ENCODE data around the gene EXOC3L2. TPM values are rescaled to one million over a fixed set of nuclear protein-coding genes. Genes with fewer than 3 reads are reported as not detected.

Gene EXOC3L2
- total RNA-seq, 1 donor from 2014 or later, result 9.0 TPM

DNA sequence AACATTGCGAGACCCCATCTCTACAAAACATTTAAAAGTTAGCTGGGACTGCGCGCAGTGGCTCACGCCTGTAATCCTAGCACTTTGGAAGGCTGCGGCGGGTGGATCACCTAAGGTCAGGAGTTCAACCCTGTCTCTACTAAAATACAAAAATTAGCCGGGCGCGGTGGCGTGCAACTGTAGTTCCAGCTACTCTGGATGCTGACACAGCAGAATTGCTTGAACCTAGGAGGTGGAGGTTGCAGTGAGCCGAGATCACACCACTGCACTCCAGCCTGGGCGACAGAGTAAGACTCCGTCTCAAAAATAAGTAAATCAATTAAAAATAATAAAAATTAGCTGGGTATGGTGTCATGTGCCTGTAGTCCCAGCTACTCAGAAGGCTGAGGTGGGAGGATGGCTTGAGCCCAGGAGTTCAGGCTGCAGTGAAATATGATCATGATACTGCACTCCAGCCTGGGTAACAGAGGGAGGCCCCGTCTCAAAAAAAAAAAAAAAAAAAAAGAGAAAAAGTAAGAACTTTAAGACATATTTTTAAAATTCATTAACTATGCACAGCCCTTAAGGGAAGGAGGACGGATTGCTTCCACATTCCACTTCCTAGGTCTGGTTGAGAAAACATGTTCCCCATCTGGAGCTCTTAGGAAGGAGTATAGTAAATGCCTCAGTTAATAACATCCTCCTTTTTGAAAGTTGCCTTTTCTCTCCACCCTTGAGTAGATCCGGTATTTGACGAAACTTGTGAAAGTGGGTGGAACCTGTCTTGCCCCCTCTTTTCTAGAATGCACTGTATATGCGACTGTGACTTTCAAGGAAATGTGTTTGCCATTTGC lies 26.1 kb downstream of the EXOC3L2 start:
- no peak for DNase-seq (ENCODE audit: low spot score)

DNA sequence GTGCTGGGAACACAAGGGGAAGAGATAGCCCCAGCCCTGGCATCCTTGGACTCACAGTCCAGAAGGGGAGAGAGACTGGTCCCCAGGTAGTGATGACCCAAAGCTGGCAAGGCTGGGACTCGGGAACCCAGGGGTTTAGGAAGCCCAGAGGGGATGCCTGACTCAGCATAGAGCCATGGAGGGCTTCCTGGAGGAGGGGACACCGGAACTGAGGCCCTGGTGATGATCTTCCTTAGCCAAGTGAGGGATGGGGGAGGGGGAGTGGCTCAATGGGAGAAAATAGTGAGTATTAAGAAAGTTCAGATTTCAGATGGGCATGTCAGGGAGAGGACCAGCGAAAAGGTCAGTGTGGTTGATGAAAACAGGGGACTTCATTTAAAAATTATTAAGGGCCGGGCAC lies 26.8 kb downstream of the EXOC3L2 start:
- no peak for DNase-seq (ENCODE audit: low spot score)

DNA sequence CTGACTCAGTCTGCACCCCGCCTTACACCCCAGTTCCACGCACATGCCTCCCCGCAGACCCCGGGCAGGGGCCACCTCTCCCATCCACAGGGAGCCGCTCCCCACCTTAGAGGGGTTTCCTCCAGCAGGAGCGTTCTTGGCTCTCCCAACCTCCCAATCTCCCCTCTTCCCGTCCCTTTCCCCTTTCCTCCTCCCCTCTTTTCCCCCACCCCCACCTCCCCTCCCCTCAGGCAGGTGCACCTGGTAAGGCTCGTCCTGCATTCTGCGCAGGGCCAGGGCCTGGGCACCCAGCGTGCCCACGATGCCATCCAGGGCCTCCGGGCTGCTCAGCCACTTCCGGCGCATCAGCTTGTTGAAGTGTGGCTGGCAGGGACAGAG lies 27.3 kb downstream of the EXOC3L2 start:
- DNase-seq (ENCODE audit: low spot score), result no peak

DNA sequence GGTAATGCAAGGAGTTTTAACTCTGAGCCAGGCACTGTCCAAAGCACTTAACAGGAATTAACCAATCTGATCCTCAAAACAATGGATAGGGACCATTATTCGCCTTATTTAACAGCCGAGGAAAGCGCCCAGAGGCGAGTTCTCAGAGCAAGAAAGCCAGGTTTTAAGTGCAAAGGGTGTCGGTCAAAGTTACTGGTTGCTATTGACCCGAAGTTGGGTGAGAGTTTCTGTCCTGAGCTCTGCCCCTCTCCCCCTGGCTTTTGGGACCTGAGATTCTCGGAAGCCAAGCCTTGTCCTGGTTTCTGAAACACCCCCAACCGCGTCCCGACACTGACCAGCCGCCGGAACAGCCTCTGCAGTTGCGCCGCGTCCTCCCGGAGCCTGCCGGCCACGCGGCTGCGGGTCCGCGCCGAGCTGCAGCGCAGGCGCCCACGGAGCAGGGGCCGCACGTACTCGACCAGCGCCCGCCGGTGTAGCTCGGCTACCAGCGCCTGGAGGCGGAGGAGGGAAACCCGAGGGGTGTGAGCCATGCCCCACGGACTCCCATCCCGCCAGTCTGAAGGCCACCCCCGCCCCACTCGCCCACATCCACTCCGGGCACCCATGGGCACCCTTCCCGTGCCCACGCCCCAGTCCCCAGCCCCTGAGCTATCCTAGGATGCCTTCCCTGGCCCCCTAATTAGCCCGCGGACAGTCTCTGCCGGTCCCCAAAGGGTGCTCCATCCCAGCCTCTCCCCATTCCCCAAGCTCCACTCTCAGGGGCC lies 27.8 kb downstream of the EXOC3L2 start:
- no peak for DNase-seq (ENCODE audit: low spot score)

DNA sequence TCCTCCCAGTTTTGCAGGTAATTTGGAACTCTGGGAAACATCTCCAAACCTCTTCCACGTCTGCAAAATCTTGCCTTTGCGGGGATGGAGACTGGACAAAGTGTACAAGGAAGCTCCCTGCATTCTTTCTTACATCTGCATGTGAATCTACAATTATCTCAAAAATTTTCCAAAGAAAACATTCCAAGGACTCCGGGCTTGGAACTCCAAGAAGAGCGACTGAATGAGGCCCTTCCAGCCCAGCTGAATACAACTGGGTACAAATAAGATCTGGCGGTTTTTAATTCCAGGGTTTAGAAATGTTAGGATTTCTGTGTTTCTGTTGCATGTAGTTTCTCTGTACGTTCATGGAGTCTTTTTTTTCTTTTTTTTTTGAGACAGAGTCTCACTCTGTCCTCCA lies 28.5 kb downstream of the EXOC3L2 start:
- no peak for DNase-seq (ENCODE audit: low spot score)

DNA sequence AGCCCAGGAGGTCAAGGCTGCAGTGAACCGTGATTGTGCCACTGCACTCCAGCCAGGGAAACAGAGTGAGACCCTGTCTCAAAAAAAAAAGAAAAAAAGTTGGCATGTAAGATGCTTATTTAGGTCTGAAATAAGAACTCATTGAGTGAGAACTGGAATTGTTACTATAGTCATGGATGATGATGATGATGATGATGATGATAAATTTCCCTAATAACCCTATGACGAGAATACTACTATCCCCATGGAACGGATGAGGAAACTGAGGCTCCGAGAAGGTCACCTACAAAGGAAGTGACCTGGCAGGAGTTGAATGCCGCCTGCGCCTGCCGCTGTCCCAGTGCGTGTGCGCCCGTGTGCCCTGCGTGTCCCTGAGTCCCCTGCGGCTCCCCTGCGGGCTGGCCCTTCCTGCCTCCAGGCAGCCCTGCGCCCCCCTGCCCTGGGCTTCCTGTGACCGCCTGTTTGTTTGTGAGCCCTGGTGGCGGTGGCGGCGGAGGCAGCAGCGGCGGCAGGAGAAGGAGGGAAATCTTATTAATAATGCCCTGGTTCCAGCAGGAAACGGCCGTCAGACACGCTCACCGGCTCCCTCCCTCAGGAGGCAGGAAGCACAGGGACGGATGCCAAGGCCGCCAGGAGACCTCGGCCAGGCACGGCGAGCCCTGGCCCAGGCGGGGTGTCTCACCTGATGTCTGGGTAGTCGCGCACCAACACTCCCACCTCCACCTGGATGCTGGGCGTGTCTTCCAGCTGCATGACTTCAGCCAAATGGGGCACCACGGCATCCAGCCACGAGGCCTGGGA lies 29.6 kb downstream of the EXOC3L2 start:
- DNase-seq (ENCODE audit: low spot score), result peak; percentile 62

DNA sequence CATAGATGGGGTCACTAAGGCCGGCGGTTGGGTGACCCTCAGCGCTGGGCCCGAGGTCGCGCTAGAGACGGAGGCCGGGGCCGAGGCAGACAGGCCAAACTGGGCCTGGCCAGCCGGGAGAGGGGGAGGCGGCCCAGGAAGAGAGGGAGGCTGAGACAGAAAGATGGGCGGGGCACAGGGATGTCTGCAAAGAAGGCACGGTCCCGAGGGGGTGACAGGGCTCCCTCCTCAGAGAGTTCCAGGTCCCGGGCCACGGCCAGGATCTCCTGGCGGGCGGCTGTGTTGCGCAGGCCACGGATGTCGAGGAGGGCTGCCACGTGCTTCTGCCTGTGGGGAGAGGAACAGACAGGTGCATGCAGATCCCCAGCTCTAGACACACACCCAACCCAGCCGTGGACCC lies 32.2 kb downstream of the EXOC3L2 start:
- DNase-seq (ENCODE audit: low spot score), result no peak

DNA sequence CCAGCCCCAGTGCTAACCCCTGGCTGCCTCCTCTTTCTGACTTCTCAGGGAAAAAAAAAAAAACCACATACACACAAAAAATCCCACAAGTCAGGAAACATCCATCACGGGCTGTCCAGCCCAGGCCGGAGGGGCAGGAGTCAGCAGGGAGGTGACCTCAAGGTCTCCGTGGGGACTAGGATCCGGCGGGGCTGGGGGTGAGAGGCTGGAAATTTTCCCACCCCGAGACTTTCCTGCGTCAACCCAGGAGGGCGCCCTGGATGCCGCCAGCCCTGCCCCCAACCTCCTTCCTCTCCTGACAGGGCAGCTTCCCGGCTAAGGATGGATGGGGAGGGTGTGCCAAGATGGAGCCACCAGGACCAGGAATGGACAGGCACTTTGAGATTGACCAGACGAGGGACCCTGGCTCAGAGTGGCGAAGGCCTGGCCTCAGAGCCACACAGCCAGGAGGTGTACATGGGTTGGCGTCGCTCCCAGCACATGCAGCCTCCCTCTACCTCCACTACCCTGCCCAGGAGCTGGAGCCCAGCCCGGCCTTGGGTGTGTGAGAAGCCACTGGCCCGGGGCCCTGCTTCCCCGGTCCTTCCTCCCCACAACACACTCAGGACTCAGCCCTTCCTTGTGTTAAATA lies 33.3 kb downstream of the EXOC3L2 start:
- DNase-seq (ENCODE audit: low spot score), result peak; percentile 92

DNA sequence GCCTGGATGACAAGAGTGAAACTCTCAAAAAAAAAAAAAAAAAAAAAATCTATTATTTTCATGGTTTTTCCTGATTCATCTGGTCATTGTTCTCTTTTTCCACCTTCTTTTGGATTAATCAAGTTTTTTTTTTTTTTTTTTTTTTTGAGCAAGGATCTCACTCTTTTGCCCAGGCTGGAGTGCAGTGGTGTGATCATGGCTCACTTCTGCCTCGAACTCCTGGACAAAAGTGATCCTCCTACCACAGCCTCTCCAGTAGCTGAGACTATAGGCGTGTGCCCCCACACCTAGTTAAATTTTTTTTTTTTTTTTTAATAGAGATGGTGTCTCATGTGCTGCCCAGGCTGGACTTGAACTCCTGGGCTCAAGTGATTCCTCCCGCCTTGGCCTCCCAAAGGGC lies 38.9 kb downstream of the EXOC3L2 start:
- DNase-seq (ENCODE audit: low spot score), result no peak

DNA sequence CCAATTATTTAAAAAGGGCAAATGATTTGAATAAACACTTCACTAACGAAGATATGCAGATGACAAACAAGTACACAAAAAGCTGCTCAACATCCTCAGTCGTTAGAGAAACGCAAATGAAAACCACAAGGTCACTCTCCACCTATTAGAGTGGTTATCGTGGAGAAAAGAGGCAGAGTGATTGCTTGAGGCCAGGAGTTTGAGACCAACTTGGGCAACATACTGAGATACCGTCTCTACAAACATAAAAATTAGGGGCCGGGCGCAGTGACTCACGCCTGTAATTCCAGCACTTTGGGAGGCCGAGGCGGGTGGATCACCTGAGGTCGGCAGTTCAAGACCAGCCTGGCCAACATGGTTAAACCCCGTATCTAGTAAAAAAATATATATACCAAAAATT lies 39.4 kb downstream of the EXOC3L2 start:
- no peak for DNase-seq (ENCODE audit: low spot score)

DNA sequence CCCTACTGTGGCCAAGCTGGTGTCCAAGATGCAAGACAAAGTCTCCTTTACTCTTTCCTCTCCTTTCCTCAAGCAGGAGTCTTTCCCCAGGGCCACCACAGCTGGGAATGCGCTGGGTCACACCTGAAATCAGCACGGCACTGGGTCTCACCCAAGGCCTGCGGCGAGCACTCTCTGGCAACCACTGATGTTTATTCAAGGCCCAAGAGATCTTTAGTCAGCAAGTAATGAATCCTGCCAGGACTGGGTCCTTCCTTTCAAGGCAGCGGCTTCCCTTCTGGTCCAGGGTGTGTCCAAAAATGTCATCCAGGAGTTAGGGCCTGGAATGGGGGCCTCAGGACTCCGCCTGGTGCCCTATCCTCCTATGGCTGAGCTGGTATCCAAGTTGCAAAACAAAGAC lies 42.6 kb downstream of the EXOC3L2 start:
- DNase-seq (ENCODE audit: low spot score), result peak; percentile 34

DNA sequence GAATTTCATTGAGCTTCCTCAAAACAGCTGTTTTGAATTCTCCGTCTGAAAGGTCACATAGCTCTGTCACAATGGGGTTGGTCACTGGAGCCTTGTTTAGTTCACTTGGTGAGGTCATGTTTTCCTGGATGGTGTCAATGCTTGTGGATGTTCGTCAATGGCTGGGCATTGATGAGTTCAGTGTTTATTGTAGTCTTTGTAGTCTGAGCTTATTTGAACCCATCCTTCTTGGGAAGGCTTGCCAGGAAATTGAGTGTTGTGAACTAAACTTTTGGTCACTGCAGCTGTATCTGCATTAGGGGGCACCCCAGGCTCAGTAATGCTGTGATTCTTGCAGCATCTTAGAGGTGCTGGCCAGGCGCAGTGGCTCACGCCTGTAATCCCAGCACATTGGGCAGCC lies 44.6 kb downstream of the EXOC3L2 start:
- DNase-seq (ENCODE audit: low spot score), result peak; percentile 42

DNA sequence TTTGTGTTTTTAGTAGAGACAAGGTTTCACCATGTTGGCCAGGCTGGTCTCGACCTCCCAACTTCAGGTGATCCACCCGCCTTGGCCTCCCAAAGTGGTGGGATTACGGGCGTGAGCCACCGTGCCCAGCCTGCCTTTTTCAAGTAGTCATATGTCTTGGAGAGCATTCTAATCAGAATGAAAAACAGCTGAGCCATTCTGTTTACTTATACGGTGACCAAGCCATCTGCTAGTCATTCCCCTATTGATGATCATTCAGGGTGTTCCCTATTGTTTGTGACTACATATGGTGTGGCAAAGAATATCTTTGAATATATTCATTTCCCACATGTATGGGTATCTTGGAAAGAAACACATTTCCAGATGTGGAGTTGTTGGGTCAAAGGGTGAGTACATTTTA lies 49.4 kb downstream of the EXOC3L2 start:
- DNase-seq (ENCODE audit: low spot score), result no peak

DNA sequence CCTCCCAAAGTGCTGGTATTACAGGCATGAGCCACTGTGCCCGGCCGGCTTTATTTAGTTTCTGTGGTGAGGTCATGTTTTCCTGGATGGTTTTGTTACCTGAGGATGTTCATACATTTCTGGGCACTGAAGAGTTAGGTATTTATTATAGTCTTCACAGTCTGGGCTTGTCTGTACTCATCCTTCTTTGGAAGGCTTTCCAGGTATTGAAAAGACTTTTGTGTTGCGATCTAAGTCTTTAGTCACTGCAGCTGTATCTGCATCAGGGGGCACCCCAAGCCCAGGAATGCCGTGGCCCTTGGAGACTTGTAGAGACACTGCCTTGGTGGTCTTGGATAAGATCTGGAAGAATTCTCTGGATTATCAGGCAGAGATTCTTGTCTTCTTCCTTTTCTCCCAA lies 53.8 kb downstream of the EXOC3L2 start:
- no peak for DNase-seq (ENCODE audit: low spot score)

DNA sequence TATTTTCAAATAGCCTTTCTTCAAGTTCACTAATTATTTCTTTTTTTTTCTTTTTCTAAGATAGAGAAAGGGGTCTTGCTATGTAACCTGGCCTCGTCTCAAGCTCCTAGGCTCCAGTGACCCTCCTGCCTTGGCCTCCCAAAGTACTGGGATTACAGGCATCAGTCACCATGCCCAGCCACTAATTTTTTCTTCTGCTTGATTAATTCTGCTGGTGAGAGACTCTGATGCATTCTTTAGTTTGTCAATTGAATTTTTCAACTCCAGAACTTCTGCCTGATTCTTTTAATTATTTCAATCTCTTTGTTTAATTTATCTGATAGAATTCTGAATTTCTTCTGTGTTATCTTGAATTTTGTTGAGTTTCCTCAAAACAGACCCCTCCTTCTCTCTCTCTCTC lies 55.2 kb downstream of the EXOC3L2 start:
- no peak for DNase-seq (ENCODE audit: low spot score)

DNA sequence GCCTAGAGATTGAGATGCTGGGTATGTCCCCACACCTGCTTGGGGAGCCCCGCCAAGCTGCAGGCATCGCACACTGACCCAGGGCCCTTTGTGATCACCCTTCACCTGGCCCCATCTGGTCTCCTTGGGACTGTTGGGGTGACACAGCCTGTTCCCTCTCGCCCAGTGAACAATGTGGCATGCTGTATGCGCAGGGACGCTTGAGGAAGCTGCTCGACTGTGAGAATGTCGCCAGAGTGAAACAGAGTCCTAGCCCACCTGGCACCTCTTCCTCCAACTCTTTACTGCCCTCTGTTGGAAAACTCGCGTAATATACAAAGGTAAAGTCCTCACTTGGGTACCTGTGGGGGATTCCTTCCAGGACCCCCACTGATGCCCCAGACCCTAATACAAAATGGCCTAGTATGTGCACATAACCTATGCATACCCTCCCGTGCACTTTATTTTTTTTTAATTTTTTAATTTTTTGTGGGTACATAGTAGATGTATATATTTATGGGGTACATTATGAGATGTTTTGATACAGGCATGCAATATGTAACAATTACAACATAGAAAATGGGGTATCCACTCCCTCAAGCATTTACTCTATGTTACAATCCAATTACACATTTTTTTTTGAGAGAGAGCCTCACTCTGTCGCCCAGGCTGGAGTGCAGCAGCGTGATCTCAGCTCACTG lies 57.6 kb downstream of the EXOC3L2 start:
- DNase-seq (ENCODE audit: low spot score), result no peak

DNA sequence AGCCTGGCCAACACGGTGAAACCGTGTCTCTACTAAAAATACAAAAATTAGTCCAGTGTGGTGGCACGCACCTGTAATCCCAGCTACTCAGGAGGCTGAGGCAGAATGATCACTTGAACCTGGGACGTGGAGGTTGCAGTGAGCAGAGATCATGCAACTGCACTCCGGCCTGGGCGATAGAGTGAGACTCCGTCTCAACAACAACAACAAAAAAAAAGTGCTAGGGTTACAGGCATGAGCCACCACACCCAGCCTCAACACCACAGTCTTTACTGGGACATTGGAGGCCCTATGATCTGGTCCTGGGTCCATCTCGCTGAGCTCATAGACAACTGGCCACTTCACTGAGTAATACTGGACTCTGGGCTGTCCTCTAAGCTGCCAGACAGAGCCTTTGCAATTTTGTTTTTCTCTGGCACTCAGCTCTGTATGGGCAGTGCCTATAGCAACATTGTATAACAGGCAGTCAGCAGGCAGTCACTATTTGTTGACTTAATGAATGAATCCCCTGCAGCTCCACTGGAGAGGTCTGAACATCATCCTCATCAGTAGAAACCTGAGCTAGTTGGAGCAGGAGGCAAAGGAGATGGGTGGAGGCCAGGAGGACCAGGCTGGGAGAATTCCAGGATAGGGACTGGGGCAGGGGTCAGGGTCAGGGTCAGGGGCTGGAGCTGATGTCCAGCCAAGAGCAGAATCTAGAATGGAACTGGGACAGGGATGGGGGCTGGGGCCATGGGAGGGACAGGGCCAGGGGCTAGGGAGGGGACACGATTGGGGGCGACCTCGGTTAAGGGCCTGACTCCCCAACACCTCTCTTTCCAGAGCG lies 58.5 kb downstream of the EXOC3L2 start:
- no peak for DNase-seq (ENCODE audit: low spot score)

DNA sequence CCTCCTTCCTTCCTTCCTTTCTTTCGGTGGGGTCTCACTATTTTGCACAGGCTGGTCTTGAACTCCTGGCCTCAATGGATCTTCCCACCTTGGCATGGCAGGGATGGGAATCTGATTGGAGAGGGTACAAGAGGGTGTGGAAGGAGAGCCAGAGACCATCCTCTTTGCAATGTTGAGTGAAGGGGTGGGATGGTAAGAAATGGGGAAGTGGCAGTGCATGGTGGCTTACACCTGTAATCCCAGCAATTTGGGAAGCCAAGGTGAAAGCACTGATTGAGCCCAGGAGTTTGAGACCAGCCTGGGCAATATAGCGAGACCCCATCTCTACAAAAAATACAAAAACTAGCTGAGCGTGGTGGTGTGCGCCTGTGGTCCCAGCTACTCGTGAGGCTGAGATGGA lies 61.1 kb downstream of the EXOC3L2 start:
- no peak for DNase-seq (ENCODE audit: low spot score)

DNA sequence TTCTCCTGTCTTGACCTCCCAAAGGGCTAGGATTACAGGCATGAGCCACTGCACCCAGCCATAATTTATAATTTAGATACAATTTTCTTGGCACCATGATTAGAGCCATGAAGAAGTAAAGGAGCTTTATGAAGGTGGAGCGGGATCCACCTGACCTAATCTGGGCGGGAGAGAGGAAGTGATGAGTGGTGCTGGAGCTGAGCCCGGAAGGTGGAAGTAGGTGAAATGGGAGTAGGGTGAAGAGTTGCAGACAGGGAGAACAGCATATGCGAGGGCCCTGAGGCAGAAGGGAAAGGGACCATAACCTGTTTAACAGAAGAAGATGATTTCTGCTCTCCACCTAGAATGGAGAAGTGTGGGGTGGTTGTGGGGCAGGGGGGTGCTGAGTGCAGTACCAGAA lies 62.4 kb downstream of the EXOC3L2 start:
- no peak for DNase-seq (ENCODE audit: low spot score)

DNA sequence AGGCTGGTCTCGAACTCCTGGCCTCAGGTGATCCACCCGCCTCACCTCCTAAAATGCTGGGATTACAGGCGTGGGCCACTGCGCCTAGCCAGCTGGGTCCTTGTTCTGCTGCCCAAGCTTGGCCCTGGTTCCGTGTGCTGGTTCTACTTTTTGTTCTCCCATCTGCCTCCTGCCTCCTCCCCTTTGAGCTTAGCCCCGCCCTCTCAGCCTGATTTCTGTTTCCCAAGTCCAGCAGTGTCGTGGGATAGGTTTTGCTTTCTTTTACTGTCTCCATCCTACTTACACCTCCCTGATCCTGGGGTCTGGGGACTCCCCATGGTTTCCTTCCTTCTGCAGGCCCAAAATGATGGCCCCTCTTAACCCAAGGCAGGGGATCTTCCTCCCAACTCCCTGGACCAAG lies 64.3 kb downstream of the EXOC3L2 start:
- no peak for DNase-seq (ENCODE audit: low spot score)

All from mucosa of gallbladder (tissue), 1 donor.